Coronary artery (tissue), 2 donors: ENCODE measurements around the gene FBXL7.

ENCODE experiments used
- DNase-seq: peaks from one replicate; pipeline ENCODE4 v3.0.0-alpha.2; 2017; ENCODE audit warnings: low spot score
- H3K27ac ChIP-seq, 2 donors: fragments of 200-600 bp; sonication (generic); one replicate each; pipeline ENCODE4 v1.5.1; 2016 to 2019
- H3K4me3 ChIP-seq: fragments of 200-600 bp; sonication (generic); 2 replicates; pipeline ENCODE4 v1.5.1; 2016; ENCODE audit warnings: mild to moderate bottlenecking, moderate library complexity
- CTCF ChIP-seq: fragments of 200-600 bp; sonication (generic); IDR thresholded peaks from one replicate; pipeline ENCODE4 v1.5.1; 2019; ENCODE audit warnings: antibody characterized with exemption

FBXL7 gene

DNA sequence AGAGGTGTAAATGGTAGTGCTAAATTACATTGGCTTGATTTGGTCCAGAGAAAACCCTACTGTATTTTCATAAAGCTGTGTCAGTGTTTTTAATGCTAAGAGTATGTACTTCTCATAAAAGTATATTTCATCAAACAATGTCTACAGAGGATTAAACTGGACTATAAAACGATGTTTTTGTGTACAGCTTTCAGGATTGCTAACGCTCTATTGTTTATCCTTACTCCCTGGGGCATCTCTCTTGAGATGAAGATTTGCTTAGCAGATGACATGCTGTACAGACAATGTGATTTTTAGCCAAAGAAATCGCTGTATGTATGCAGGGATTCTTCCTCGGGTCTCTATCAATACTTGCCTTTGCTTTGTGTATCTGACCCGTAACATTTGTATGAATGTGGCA, 216.0 kb downstream of the FBXL7 start:
- Histone ChIP-seq H3K27ac (no peak overlapping the region), H3K4me3 (no peak overlapping the region)
- no peak for TF ChIP-seq CTCF
- no peak for DNase-seq

GRCh38 chr5:15717001-15717400, 217.0 kb downstream of the FBXL7 start:
- Histone ChIP-seq H3K27ac (no peak overlapping the region), H3K4me3 (no peak overlapping the region)
- no peak for DNase-seq
- TF ChIP-seq CTCF: no peak

DNA sequence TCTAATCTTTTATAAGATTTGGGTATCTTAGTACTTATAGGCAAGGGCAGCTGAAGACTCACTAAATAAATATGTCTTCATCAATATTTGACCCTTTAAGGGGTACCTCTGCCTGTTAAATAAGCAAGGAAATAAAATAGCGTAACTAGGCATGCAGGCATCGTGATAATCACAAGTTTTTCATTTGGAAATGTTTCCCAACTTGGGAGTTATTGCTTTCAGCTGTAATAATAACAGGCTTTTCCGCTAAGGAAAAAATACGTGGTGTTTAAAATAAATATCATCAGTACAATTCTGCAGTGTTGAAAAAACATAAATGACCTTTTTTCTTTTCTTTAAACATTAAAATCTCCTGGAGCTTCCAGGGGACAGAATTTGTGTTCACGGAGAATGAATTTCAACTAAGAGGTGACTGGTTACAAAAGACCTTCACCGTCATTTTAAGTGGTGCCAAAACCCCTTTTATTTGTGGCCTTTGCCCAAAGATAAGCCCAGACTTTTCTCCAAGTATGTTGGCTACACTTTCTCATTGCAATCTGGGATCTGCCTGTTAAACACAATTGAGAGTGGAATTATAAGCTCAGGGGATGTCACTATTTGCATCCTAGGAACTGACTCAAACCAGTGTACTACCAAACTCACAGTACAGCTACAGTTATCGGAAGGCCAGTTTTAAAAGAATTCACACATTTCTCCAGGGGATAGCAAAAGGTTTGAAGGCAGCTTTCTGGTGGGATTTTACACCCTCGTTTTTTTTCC, 218.6 kb downstream of the FBXL7 start:
- Histone ChIP-seq H3K4me3 (no peak overlapping the region), H3K27ac (no peak overlapping the region)
- no peak for TF ChIP-seq CTCF
- no peak for DNase-seq

- Histone ChIP-seq H3K27ac (no peak overlapping the region), H3K4me3 (no peak overlapping the region)
- no peak for DNase-seq
- no peak for TF ChIP-seq CTCF
Measured at GRCh38 chr5:15719784-15720183, 219.8 kb downstream of the FBXL7 start.

DNA sequence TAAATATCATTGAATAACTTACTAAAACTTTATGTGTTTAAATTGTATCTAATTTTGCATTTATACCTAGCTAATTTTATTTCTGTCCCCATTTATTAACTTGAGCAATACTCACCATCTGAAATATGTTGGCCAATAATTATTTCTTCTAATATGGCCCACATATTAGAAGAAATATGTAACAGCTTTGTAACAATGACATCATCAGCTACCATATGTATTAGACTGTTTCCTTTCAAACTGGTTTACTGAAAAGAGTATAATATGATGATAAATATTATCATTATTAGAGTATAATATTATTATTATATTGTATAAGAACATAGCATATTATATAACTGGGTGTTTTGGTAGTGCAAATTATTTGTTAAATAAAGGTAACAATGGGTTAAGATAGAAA, 220.5 kb downstream of the FBXL7 start:
- no peak for TF ChIP-seq CTCF
- no peak for DNase-seq
- no peak overlapping the region for H3K27ac ChIP-seq
- H3K4me3 ChIP-seq: no peak overlapping the region

GRCh38 chr5:15722305-15722704, 222.3 kb downstream of the FBXL7 start:
- TF ChIP-seq CTCF: no peak
- no peak for DNase-seq
- Histone ChIP-seq H3K4me3 (no peak overlapping the region), H3K27ac (no peak overlapping the region)

DNA sequence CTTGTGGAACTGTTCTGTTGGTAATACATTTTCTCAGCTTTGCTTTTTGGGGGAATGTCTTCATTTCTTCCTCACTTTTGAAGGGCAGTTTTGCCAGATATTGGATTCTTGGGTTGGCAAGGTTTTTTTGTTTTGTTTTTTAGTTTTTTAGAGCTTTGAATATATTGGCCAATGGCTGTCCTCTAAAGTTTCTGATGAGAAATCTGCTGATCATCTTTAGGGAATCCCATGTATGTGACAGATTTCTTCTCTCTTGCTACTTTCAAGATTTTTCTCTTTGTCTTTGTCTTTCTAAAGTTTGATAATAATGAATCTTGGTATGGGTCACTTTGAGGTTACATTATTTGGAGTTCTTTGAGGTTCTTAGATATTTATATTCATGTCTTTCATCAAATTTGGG, 227.4 kb downstream of the FBXL7 start:
- H3K27ac ChIP-seq: no peak overlapping the region
- no peak for TF ChIP-seq CTCF
- DNase-seq: no peak
- no peak overlapping the region for H3K4me3 ChIP-seq
